A549 (cell line): ENCODE data around the gene CLCF1. TPM values are rescaled to one million over a fixed set of nuclear protein-coding genes. Genes with fewer than 3 reads are reported as not detected.

Experiments
- ATAC-seq, 2 experiments: fragments of 200-7000 bp in 1 of 2; fragments of >200 bp in 1 of 2; cut with Nextera tagmentation in 1 of 2; cut with Tn5 transposase in 1 of 2; 3 replicates each; pipeline versions ENCODE4 v1.8.0 to v1.9.1; 2018 to 2020; ENCODE audit warnings: mild to moderate bottlenecking in 1 of 2, moderate library complexity in 1 of 2
- CTCF ChIA-PET: fragments of 300-600 bp; sonication (Branson Sonifier 250); formaldehyde crosslinking; extraction: SDS; loops from one replicate; lab custom pipeline; 2021; ENCODE audit warnings: antibody characterized with exemption, inconsistent platforms; lab: Yijun Ruan, JAX
- POLR2A ChIA-PET: fragments of 350-600 bp; formaldehyde crosslinking; extraction: SDS; loops from one replicate; lab custom pipeline; 2021; ENCODE audit warnings: antibody characterized with exemption, inconsistent platforms; lab: Yijun Ruan, JAX
- DNase-seq, 2 experiments: peaks; one replicate each; pipeline versions ENCODE4 v3.0.0 to v3.0.0-alpha.2; 2011 to 2016; ENCODE audit warnings: low read depth in 1 of 2, low spot score in 1 of 2
- FAIRE-seq: peaks from 2 replicates; lab custom pipeline; 2011; peaks lifted over from hg19 to GRCh38; lab: Jason Lieb, UNC
- H3K27ac ChIP-seq, 2 experiments: fragments of >200 bp; sonication (Bioruptor Twin); formaldehyde crosslinking; 3 replicates each; pipeline ENCODE4 v1.5.1; 2016 to 2017
- H3K4me1 ChIP-seq: fragments of >200 bp; sonication (Bioruptor Twin); formaldehyde crosslinking; 3 replicates; pipeline ENCODE4 v1.6.1; 2016
- H3K4me2 ChIP-seq: fragments of >200 bp; sonication (Bioruptor Twin); formaldehyde crosslinking; 3 replicates; pipeline ENCODE4 v1.6.1; 2016
- H3K4me3 ChIP-seq: fragments of >200 bp; sonication (Bioruptor Twin); formaldehyde crosslinking; 3 replicates; pipeline ENCODE4 v1.5.1; 2016
- H3K9me3 ChIP-seq: fragments of >200 bp; sonication (Bioruptor Twin); formaldehyde crosslinking; 3 replicates; pipeline ENCODE4 v1.6.1; 2016
- BHLHE40 ChIP-seq: IDR thresholded peaks from 2 replicates; pipeline ENCODE4 v1.6.1; 2012; ENCODE audit warnings: low read depth, low read length, inconsistent platforms
- CBX2 ChIP-seq: fragments of 200-600 bp; sonication (generic); IDR thresholded peaks from 2 replicates; pipeline ENCODE4 v1.6.1; 2016; ENCODE audit warnings: low read depth, mild to moderate bottlenecking, borderline replicate concordance
- CEBPB ChIP-seq, 2 experiments: fragments of >200 bp in 1 of 2; sonication (Bioruptor Twin) in 1 of 2; formaldehyde crosslinking in 1 of 2; IDR thresholded peaks; 2 replicates each; pipeline ENCODE4 v1.6.1; 2012 to 2016
- CHD2 ChIP-seq: fragments of 150-350 bp; IDR thresholded peaks from 2 replicates; pipeline ENCODE4 v1.6.1; 2014; ENCODE audit warnings: low read length; ENCODE audit not compliant: partially characterized antibody
- E2F6 ChIP-seq: IDR thresholded peaks from 2 replicates; pipeline ENCODE4 v1.6.1; 2012; ENCODE audit warnings: low read depth, borderline replicate concordance
- EP300 ChIP-seq, 2 experiments: fragments of >200 bp; sonication (Bioruptor Twin); formaldehyde crosslinking; IDR thresholded peaks; 2 replicates in 1 of 2; 3 replicates in 1 of 2; pipeline ENCODE4 v1.6.1; 2016 to 2017
- ESRRA ChIP-seq: fragments of 150-350 bp; IDR thresholded peaks from 2 replicates; pipeline ENCODE4 v1.6.1; 2014; ENCODE audit warnings: mild to moderate bottlenecking, low read length, borderline replicate concordance
- FOXS1 ChIP-seq: fragments of 250-450 bp; sonication (Bioruptor Pico); IDR thresholded peaks from 2 replicates; pipeline ENCODE4 v1.5.0; 2020; ENCODE audit warnings: mild to moderate bottlenecking, moderate library complexity
- HDAC2 ChIP-seq: fragments of 200-600 bp; sonication (generic); IDR thresholded peaks from 2 replicates; pipeline ENCODE4 v1.6.1; 2016
- HEYL ChIP-seq: fragments of 250-450 bp; sonication (Bioruptor Pico); IDR thresholded peaks from 2 replicates; pipeline ENCODE4 v1.8.0; 2021; ENCODE audit warnings: mild to moderate bottlenecking, moderate library complexity
- HOXA7 ChIP-seq: fragments of 250-450 bp; sonication (Bioruptor Pico); IDR thresholded peaks from 2 replicates; pipeline ENCODE4 v1.5.0; 2020; ENCODE audit warnings: mild to moderate bottlenecking, moderate library complexity
- JUN ChIP-seq, 2 experiments: fragments of >200 bp; sonication (Bioruptor Twin); formaldehyde crosslinking; IDR thresholded peaks; 2 replicates in 1 of 2; 3 replicates in 1 of 2; pipeline ENCODE4 v1.6.1; 2016 to 2017
- JUNB ChIP-seq: fragments of >200 bp; sonication (Bioruptor Twin); formaldehyde crosslinking; IDR thresholded peaks from 2 replicates; pipeline ENCODE4 v1.6.1; 2016
- KDM1A ChIP-seq: fragments of 200-600 bp; sonication (generic); IDR thresholded peaks from 2 replicates; pipeline ENCODE4 v1.6.1; 2016; ENCODE audit warnings: low read depth, mild to moderate bottlenecking
- KDM5A ChIP-seq: fragments of 200-600 bp; sonication (generic); IDR thresholded peaks from 2 replicates; pipeline ENCODE4 v1.6.1; 2016; ENCODE audit warnings: antibody characterized with exemption, mild to moderate bottlenecking
- NFE2L2 ChIP-seq: fragments of 150-350 bp; conservative IDR thresholded peaks from 2 replicates; pipeline ENCODE4 v1.6.1; 2014; ENCODE audit warnings: low read length
- PBX3 ChIP-seq: IDR thresholded peaks from 2 replicates; pipeline ENCODE4 v1.6.1; 2012
- PHF8 ChIP-seq: fragments of 200-600 bp; sonication (generic); IDR thresholded peaks from 2 replicates; pipeline ENCODE4 v1.6.1; 2016; ENCODE audit warnings: low read depth, mild to moderate bottlenecking, antibody characterized with exemption, moderate library complexity, borderline replicate concordance
- POLR2A ChIP-seq: IDR thresholded peaks from 2 replicates; pipeline ENCODE4 v1.6.1; 2012; ENCODE audit warnings: mild to moderate bottlenecking, low read length
- POLR2AphosphoS2 ChIP-seq: conservative IDR thresholded peaks from 2 replicates; pipeline ENCODE4 v1.6.1; 2012; ENCODE audit warnings: low read length, improper control_type of control experiment, inconsistent platforms
- RAD21 ChIP-seq, 2 experiments: fragments of >200 bp in 1 of 2; sonication (Bioruptor Twin) in 1 of 2; formaldehyde crosslinking in 1 of 2; IDR thresholded peaks in 1 of 2; conservative IDR thresholded peaks in 1 of 2; 2 replicates in 1 of 2; 3 replicates in 1 of 2; pipeline ENCODE4 v1.6.1; 2012 to 2018; ENCODE audit warnings: inconsistent platforms in 1 of 2
- RARB ChIP-seq: fragments of 250-450 bp; sonication (Bioruptor Pico); IDR thresholded peaks from 2 replicates; pipeline ENCODE4 v1.8.0; 2021; ENCODE audit warnings: mild to moderate bottlenecking, moderate library complexity
- RCOR1 ChIP-seq: fragments of 150-350 bp; IDR thresholded peaks from 2 replicates; pipeline ENCODE4 v1.6.1; 2014; ENCODE audit warnings: antibody characterized with exemption, low read length, low read depth
- RFX5 ChIP-seq: fragments of 450-650 bp; IDR thresholded peaks from 2 replicates; pipeline ENCODE4 v1.7.1; 2014; ENCODE audit warnings: antibody characterized with exemption, mild to moderate bottlenecking, moderate library complexity
- RNF2 ChIP-seq: fragments of 200-600 bp; sonication (generic); IDR thresholded peaks from 2 replicates; pipeline ENCODE4 v1.6.1; 2016; ENCODE audit warnings: low read depth, mild to moderate bottlenecking, antibody characterized with exemption, moderate library complexity, borderline replicate concordance
- SMC3 ChIP-seq: fragments of >200 bp; sonication (Bioruptor Twin); formaldehyde crosslinking; IDR thresholded peaks from 3 replicates; pipeline ENCODE4 v1.6.1; 2018; ENCODE audit warnings: inconsistent platforms
- SREBF2 ChIP-seq: fragments of 450-650 bp; IDR thresholded peaks from 2 replicates; pipeline ENCODE4 v1.6.1; 2014; ENCODE audit warnings: mild to moderate bottlenecking, moderate library complexity
- TFCP2L1 ChIP-seq: fragments of 250-450 bp; sonication (Bioruptor Pico); IDR thresholded peaks from 2 replicates; pipeline ENCODE4 v1.5.0; 2021; ENCODE audit warnings: mild to moderate bottlenecking
- TP53 ChIP-seq: fragments of 250-450 bp; sonication (Bioruptor Pico); IDR thresholded peaks from 2 replicates; pipeline ENCODE4 v1.5.0; 2021; ENCODE audit warnings: mild to moderate bottlenecking, moderate library complexity
- ZC3H11A ChIP-seq: fragments of 450-650 bp; IDR thresholded peaks from 2 replicates; pipeline ENCODE4 v1.6.1; 2014; ENCODE audit warnings: antibody characterized with exemption, mild to moderate bottlenecking
- ZNF302 ChIP-seq: fragments of 250-450 bp; sonication (Bioruptor Pico); IDR thresholded peaks from 2 replicates; pipeline ENCODE4 v1.9.0; 2021; ENCODE audit warnings: inconsistent platforms, mild to moderate bottlenecking, moderate library complexity
- WGBS: methylation state at CpG from one replicate; pipeline ENCODE4 v1.1.6; 2017; ENCODE audit errors: missing lambda C conversion rate; 5-methylcytosine and 5-hydroxymethylcytosine counted together
- polyA plus RNA-seq, 4 experiments: library from polyadenylated mRNA; depleted of rRNA in 3 of 4; stranded (reverse); fragments of >200 nt; fragmentation: RNase III in 1 of 4; extraction: RNeasy Plus Mini Kit Qiagen cat#74134 plus additional on column Dnase treatment in 1 of 4; gene quantifications; 2 replicates in 3 of 4; 3 replicates in 1 of 4; pipeline ENCODE4 v1.2.3, GENCODE V29; 2011 to 2017
- TF ChIP-seq, protein P1 (sequence below): fragments of >200 bp; sonication (Bioruptor Twin); formaldehyde crosslinking; IDR thresholded peaks from 3 replicates; pipeline ENCODE4 v1.5.1; 2016
- TF ChIP-seq, protein P2 (sequence below): fragments of 250-450 bp; sonication (Bioruptor Pico); IDR thresholded peaks from 2 replicates; pipeline ENCODE4 v1.5.0; 2020; ENCODE audit warnings: low read depth, mild to moderate bottlenecking, moderate library complexity
- TF ChIP-seq, protein P3 (sequence below): IDR thresholded peaks from 2 replicates; pipeline ENCODE4 v1.6.1; 2012
- TF ChIP-seq, protein P4 (sequence below): fragments of >200 bp; sonication (Bioruptor Twin); formaldehyde crosslinking; IDR thresholded peaks from 3 replicates; pipeline ENCODE4 v1.6.1; 2016

The CLCF1 gene
- polyA plus RNA-seq, 2 of the 4 experiments (the other 2 are of a cell fraction) = 23.9 to 31.0 TPM

GRCh38 chr11:67379061-67380058 is 6.0 kb upstream of the CLCF1 start:
- Histone ChIP-seq H3K4me2 (peak overlapping the region; percentile 95), H3K4me3 (no peak overlapping the region), H3K4me1 (peaks cover 88% of the 10 kb centered on the region), H3K9me3 (no peaks in the 10 kb centered on the region), H3K27ac (peak overlapping the region; percentile 95 to 100)
- ATAC-seq = peak; percentile 17 to 60; a peak in 5 of 6 replicates
- ChIA-PET CTCF (interaction anchor here (1.2 to 46.2 kb wide), 9 partner anchors 2 to 298 kb away, joined by 3 to 1913 read pairs (median 81); partner anchors contain the start of genes CLCF1, POLD4, PPP1CA and RAD9A), POLR2A (interaction anchor here (1.0 to 7.7 kb wide), 6 partner anchors 9 to 91 kb away, joined by 3 to 129 read pairs (median 7); partner anchors contain the start of genes POLD4 and RAD9A)
- no peak for FAIRE-seq
- DNase-seq = peak; percentile 86 to 89
- 9% methylated on average over 16 of the region's 23 CpGs for WGBS
- TF ChIP-seq, protein P1, sequence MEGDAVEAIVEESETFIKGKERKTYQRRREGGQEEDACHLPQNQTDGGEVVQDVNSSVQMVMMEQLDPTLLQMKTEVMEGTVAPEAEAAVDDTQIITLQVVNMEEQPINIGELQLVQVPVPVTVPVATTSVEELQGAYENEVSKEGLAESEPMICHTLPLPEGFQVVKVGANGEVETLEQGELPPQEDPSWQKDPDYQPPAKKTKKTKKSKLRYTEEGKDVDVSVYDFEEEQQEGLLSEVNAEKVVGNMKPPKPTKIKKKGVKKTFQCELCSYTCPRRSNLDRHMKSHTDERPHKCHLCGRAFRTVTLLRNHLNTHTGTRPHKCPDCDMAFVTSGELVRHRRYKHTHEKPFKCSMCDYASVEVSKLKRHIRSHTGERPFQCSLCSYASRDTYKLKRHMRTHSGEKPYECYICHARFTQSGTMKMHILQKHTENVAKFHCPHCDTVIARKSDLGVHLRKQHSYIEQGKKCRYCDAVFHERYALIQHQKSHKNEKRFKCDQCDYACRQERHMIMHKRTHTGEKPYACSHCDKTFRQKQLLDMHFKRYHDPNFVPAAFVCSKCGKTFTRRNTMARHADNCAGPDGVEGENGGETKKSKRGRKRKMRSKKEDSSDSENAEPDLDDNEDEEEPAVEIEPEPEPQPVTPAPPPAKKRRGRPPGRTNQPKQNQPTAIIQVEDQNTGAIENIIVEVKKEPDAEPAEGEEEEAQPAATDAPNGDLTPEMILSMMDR = no peak
- TF ChIP-seq HEYL (0 out of 2 replicates have a peak, but pooled peaks have one; percentile 28), RAD21 (conservative IDR thresholded peaks at IDR 0.05 in 1 of 2, IDR thresholded peaks at IDR 0.05 in 1 of 2) (peak in 1 of 2 experiments; percentile 31; a peak in 3 of 5 replicates), RNF2 (no peak), BHLHE40 (no peak), CEBPB (IDR thresholded peaks at IDR 0.05) (0 out of 4 replicates have a peak, but pooled peaks of 1 of the 2 experiments have one; percentile 17), ZC3H11A (no peak), HDAC2 (no peak), CBX2 (no peak), RARB (CRISPR knock-in tag) (peak; percentile 43; the same call in 1 of the 2 replicates), SREBF2 (no peak), NFE2L2 (peak; percentile 79), JUNB (no peak), POLR2A (peak; percentile 36), TFCP2L1 (CRISPR knock-in tag) (0 out of 2 replicates have a peak, but pooled peaks have one; percentile 4), FOXS1 (CRISPR knock-in tag) (no peak), HOXA7 (CRISPR knock-in tag) (peak; percentile 85), RFX5 (no peak), EP300 (IDR thresholded peaks at IDR 0.05) (peak in 1 of 2 experiments; percentile 10; a peak in 2 of 5 replicates), PBX3 (peak; percentile 64), TP53 (CRISPR knock-in tag) (peak; percentile 55), E2F6 (peak; percentile 36; the same call in 1 of the 2 replicates), SMC3 (peak; percentile 22; the same call in 2 of the 3 replicates), JUN (IDR thresholded peaks at IDR 0.05) (peak; percentile 71 to 75), KDM1A (no peak), ESRRA (no peak), ZNF302 (CRISPR knock-in tag) (peak; percentile 55; the same call in 1 of the 2 replicates), POLR2AphosphoS2 (no peak), PHF8 (no peak), RCOR1 (no peak), CHD2 (no peak), KDM5A (no peak)
- TF ChIP-seq, protein P2, sequence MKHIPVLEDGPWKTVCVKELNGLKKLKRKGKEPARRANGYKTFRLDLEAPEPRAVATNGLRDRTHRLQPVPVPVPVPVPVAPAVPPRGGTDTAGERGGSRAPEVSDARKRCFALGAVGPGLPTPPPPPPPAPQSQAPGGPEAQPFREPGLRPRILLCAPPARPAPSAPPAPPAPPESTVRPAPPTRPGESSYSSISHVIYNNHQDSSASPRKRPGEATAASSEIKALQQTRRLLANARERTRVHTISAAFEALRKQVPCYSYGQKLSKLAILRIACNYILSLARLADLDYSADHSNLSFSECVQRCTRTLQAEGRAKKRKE = peak; percentile 75
- TF ChIP-seq, protein P3, sequence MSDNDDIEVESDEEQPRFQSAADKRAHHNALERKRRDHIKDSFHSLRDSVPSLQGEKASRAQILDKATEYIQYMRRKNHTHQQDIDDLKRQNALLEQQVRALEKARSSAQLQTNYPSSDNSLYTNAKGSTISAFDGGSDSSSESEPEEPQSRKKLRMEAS = peak; percentile 61; the same call in 1 of the 2 replicates
- TF ChIP-seq, protein P4, sequence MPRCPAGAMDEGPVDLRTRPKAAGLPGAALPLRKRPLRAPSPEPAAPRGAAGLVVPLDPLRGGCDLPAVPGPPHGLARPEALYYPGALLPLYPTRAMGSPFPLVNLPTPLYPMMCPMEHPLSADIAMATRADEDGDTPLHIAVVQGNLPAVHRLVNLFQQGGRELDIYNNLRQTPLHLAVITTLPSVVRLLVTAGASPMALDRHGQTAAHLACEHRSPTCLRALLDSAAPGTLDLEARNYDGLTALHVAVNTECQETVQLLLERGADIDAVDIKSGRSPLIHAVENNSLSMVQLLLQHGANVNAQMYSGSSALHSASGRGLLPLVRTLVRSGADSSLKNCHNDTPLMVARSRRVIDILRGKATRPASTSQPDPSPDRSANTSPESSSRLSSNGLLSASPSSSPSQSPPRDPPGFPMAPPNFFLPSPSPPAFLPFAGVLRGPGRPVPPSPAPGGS = peak; percentile 34; the same call in 2 of the 3 replicates
